A673 (cell line): ENCODE results near the gene RAB23. TPM values are rescaled to one million over a fixed set of nuclear protein-coding genes. Genes with fewer than 3 reads are reported as not detected.

Experiments used
- BruUV-seq: library from RNA; stranded (reverse); fragments of 400-500 nt; replicated peaks from 2 replicates; lab custom pipeline; 2021; lab: Mats Ljungman, UMichigan
- CTCF ChIA-PET: fragments of 300-600 bp; sonication (Branson Sonifier 250); formaldehyde crosslinking; loops from one replicate; lab custom pipeline; 2022; ENCODE audit warnings: antibody characterized with exemption; lab: Charles Lee
- POLR2A ChIA-PET: fragments of 300-600 bp; sonication (Branson Sonifier 250); formaldehyde crosslinking; loops from one replicate; lab custom pipeline; 2022; ENCODE audit warnings: antibody characterized with exemption; ENCODE audit not compliant: low non-redundant PET; lab: Charles Lee
- DNase-seq: peaks from one replicate; pipeline ENCODE4 v3.0.0-alpha.2; 2015; ENCODE audit warnings: low spot score
- H3K27ac ChIP-seq: fragments of 200-600 bp; sonication (generic); 2 replicates; pipeline ENCODE4 v1.5.1; 2016; ENCODE audit warnings: mixed run types, low read depth, mild to moderate bottlenecking, mixed read lengths, antibody characterized with exemption, low read length; ENCODE audit not compliant: poor library complexity, severe bottlenecking
- H3K27me3 ChIP-seq: fragments of 200-600 bp; sonication (generic); replicated peaks from 2 replicates; pipeline ENCODE4 v1.6.1; 2017; ENCODE audit warnings: mixed run types, low read depth, mild to moderate bottlenecking, mixed read lengths, antibody characterized with exemption, low read length; ENCODE audit not compliant: insufficient read depth, poor library complexity
- H3K36me3 ChIP-seq: fragments of 200-600 bp; sonication (generic); 2 replicates; pipeline ENCODE4 v1.6.1; 2016; ENCODE audit warnings: mixed run types, mild to moderate bottlenecking, mixed read lengths, antibody characterized with exemption, low read length; ENCODE audit not compliant: insufficient read depth, poor library complexity, severe bottlenecking
- H3K4me1 ChIP-seq: fragments of 200-600 bp; sonication (generic); 2 replicates; pipeline ENCODE4 v1.6.1; 2017; ENCODE audit warnings: mixed run types, mild to moderate bottlenecking, mixed read lengths, antibody characterized with exemption, low read length; ENCODE audit not compliant: insufficient read depth, poor library complexity, severe bottlenecking
- H3K4me3 ChIP-seq: fragments of 200-600 bp; sonication (generic); 2 replicates; pipeline ENCODE4 v1.5.1; 2016; ENCODE audit warnings: low read depth, mixed run types, mild to moderate bottlenecking, mixed read lengths, low read length; ENCODE audit not compliant: poor library complexity, severe bottlenecking
- H3K9me3 ChIP-seq: fragments of 200-600 bp; sonication (generic); 2 replicates; pipeline ENCODE4 v1.6.1; 2016; ENCODE audit warnings: mixed run types, low read depth, mild to moderate bottlenecking, mixed read lengths, antibody characterized with exemption, low read length; ENCODE audit not compliant: poor library complexity, severe bottlenecking
- EZH2 ChIP-seq: fragments of 200-600 bp; sonication (generic); IDR thresholded peaks from 2 replicates; pipeline ENCODE4 v1.6.1; 2017; ENCODE audit warnings: borderline replicate concordance, low read depth, mild to moderate bottlenecking, mixed read lengths, antibody characterized with exemption, low read length; ENCODE audit not compliant: poor library complexity, severe bottlenecking
- intact Hi-C: fragments of 100-400 bp; cut with micrococcal nuclease; formaldehyde crosslinking; loops from one replicate; pipeline ENCODE4 v1.10.0; 2022; ENCODE audit not compliant: unreplicated experiment
- total RNA-seq: library from RNA; stranded (reverse); gene quantifications from 2 replicates; pipeline ENCODE4 v1.2.3, GENCODE V29; 2021
- TF ChIP-seq, protein P1 (sequence below): fragments of 300-800, 200-600 bp; sonication (generic); conservative IDR thresholded peaks from 2 replicates; pipeline ENCODE4 v1.5.1; 2017; ENCODE audit warnings: low read depth, mild to moderate bottlenecking, antibody characterized with exemption, low read length, moderate library complexity, mixed read lengths

Gene RAB23
- total RNA-seq, 1 experiment from 2014 or later = 17.8 TPM

DNA sequence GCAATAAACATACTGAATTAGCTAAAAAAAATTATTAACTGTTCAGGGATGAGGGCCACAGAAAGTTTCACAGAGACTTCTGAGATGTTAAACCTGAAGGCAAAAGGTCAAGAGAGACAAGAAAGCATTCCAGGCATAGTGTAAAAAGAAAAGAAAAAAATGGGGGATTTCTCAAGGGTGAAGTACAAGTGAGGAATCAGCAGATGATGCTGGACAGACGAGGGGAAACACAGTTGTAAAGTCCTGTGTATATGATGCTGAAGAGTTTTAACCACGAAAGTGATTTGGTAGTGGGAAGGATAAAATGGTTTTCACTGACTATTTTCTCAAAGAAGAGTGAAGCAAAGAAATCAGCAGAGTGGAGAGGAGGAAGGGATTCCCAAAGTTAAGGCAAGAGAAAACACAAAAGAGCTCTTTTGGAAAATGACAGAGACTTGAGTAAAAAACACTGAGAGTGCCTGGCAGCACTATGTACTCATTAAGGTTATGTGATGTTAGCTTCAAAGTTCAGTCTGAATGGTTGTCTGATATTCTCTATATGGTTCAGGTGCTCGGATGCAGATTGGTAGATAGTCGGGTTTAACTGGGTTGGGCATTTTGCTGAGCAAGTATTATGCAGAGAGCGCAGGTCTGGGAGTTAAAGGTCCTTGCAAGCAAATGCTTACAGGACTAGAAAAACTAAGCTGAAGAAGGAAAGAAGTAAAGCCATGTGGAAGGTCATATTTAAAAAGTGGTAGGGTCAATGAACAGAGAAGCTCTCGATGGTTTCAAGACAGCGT lies 16.4 kb downstream of the RAB23 start:
- no peak for DNase-seq
- Histone ChIP-seq H3K27ac (no peak overlapping the region), H3K36me3 (no peaks in the 10 kb centered on the region), H3K4me3 (no peak overlapping the region), H3K4me1 (no peaks in the 10 kb centered on the region), H3K9me3 (no peaks in the 10 kb centered on the region), H3K27me3 (no peaks in the 10 kb centered on the region)
- ChIA-PET CTCF (interaction anchor here (0.6 kb wide), 1 partner anchor 119 kb away, joined by 4 read pairs; no protein-coding TSS in a partner anchor), POLR2A (no interaction called here)
- TF ChIP-seq, protein P1, sequence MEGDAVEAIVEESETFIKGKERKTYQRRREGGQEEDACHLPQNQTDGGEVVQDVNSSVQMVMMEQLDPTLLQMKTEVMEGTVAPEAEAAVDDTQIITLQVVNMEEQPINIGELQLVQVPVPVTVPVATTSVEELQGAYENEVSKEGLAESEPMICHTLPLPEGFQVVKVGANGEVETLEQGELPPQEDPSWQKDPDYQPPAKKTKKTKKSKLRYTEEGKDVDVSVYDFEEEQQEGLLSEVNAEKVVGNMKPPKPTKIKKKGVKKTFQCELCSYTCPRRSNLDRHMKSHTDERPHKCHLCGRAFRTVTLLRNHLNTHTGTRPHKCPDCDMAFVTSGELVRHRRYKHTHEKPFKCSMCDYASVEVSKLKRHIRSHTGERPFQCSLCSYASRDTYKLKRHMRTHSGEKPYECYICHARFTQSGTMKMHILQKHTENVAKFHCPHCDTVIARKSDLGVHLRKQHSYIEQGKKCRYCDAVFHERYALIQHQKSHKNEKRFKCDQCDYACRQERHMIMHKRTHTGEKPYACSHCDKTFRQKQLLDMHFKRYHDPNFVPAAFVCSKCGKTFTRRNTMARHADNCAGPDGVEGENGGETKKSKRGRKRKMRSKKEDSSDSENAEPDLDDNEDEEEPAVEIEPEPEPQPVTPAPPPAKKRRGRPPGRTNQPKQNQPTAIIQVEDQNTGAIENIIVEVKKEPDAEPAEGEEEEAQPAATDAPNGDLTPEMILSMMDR = no peak
- TF ChIP-seq EZH2 = no peak
- intact Hi-C loops = no loop called here
- BruUV-seq = no TSS peak

GRCh38 chr6:57201718-57202117 lies 20.4 kb downstream of the RAB23 start:
- POLR2A ChIA-PET = no interaction called here

DNA sequence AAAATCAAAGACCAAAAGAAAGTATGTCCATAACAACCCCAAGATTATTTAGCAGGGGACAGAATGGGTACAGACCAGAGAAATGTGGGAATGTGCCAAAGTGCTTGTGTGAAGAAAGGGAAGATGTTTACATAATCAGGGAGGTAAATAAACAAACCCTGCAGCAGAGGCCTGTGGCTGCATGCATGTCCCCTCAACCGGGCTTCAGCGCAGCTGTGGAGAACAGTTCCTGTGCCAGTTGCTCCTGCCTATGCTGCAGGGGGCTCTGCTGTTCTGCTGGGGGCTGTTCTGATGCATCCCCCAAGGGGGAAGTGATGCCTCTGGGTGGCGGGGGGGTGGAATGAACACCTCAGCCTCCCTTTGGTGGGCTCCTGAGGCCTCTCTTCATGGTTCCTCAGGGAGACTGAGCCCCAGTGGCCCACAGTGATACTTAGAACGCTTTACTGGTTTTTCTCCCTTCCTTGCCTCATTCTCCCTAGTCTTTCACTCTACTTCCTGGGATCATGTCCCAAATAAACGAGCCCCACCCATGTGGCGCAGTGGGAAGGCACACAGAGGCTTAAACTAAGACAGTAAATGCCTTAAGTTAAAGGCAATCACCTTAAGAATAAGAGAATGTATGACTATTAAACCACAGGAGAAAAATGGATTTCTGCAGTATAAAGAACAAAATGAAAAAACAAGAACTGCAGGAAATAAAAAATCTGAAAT lies 23.0 kb downstream of the RAB23 start:
- H3K9me3 ChIP-seq = no peaks in the 10 kb centered on the region
- no TSS peak for BruUV-seq
- no peak for TF ChIP-seq EZH2
- TF ChIP-seq, protein P1 = no peak
- ChIA-PET CTCF (no interaction called here), POLR2A (no interaction called here)
- no peak for DNase-seq
- no peak overlapping the region for H3K4me3 ChIP-seq
- H3K27me3 ChIP-seq = no peaks in the 10 kb centered on the region
- H3K27ac ChIP-seq = no peak overlapping the region
- no peaks in the 10 kb centered on the region for H3K4me1 ChIP-seq
- H3K36me3 ChIP-seq = no peaks in the 10 kb centered on the region
- intact Hi-C loops = no loop called here

More at GRCh38 chr6:57201718-57202117, 20.4 kb downstream of the RAB23 start:
- H3K4me3 ChIP-seq = no peak overlapping the region
- BruUV-seq = no TSS peak
- no peaks in the 10 kb centered on the region for H3K36me3 ChIP-seq
- H3K9me3 ChIP-seq = no peaks in the 10 kb centered on the region
- H3K4me1 ChIP-seq = no peaks in the 10 kb centered on the region
- no peak for DNase-seq
- CTCF ChIA-PET = no interaction called here
- TF ChIP-seq, protein P1 = no peak
- TF ChIP-seq EZH2 = no peak
- H3K27ac ChIP-seq = no peak overlapping the region
- intact Hi-C loops = no loop called here
- no peaks in the 10 kb centered on the region for H3K27me3 ChIP-seq
